ENCODE measurements around the gene FAAP20. TPM values are rescaled to one million over a fixed set of nuclear protein-coding genes. Genes with fewer than 3 reads are reported as not detected.

FAAP20 gene
- total and polyA plus RNA-seq, 9 of the 15 experiments (the other 6 are each of a cell fraction or from before 2014, with no cell fraction given): 0.58 to 143 (median 9.9) TPM

DNA sequence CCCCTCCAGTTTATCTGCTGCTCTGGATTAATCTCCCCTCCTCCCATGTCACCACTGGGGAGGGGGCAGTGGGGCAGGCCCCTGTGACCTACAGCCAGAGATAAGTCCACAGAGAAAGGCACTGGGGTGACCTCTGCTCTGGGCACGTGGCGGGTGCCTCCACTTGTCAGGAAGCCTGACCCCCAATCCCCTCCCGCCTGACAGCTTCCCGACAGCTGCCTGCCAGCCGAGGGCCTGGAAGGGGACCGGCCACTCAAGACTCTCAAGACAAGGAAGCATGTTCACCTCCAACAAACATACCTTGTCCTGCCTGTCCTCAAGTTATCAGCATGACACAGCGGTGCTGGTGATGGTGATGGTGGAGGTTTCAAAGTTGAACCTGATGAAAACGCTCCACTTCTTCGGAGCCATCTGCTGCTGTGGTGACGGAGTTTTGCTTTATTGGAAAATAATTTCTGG lies 3.2 kb upstream of the FAAP20 start (continued):
- TF ChIP-seq NFATC3 (IDR thresholded peaks at IDR 0.05): no peak
- TF ChIP-seq TOE1 (IDR thresholded peaks at IDR 0.05; ENCODE audit: borderline replicate concordance): no peak
- TF ChIP-seq TOE1 (CRISPR knock-in tag; IDR thresholded peaks at IDR 0.05; ENCODE audit: borderline replicate concordance, low read depth): no peak
- TF ChIP-seq ZNF592 (IDR thresholded peaks at IDR 0.05): peak; percentile 97
- 0 out of 2 replicates have a peak, but pooled peaks have one; percentile 31 for TF ChIP-seq ZEB2 (IDR thresholded peaks at IDR 0.05)
- TF ChIP-seq SNRNP70 (optimal IDR thresholded peaks at IDR 0.05; ENCODE audit: low read depth, low read length): no peak
- TF ChIP-seq DPF2 (IDR thresholded peaks at IDR 0.05): peak; percentile 45; the same call in 1 of the 2 replicates
- no peak for TF ChIP-seq HBP1 (CRISPR knock-in tag; IDR thresholded peaks at IDR 0.05)
- TF ChIP-seq KDM2B (CRISPR knock-in tag; IDR thresholded peaks at IDR 0.05): no peak
- no peak for TF ChIP-seq SIN3A (IDR thresholded peaks at IDR 0.05; ENCODE audit: borderline replicate concordance in 2 of 2, control insufficient read depth in 1 of 2, low read depth in 2 of 2, low read length in 2 of 2)
- no peak for TF ChIP-seq HINFP (tag; conservative IDR thresholded peaks at IDR 0.05; ENCODE audit: low read depth)
- 0 out of 2 replicates have a peak, but pooled peaks have one; percentile 21 for TF ChIP-seq ZNF431 (CRISPR knock-in tag; IDR thresholded peaks at IDR 0.05)
- TF ChIP-seq HDAC8 (tag; IDR thresholded peaks at IDR 0.05): no peak
- no peak for TF ChIP-seq PTBP1 (IDR thresholded peaks at IDR 0.05; ENCODE audit: low read depth, low read length)
- TF ChIP-seq NBN (IDR thresholded peaks at IDR 0.05; ENCODE audit: low read depth): no peak
- no peak for TF ChIP-seq MXI1 (IDR thresholded peaks at IDR 0.05; ENCODE audit: low read depth, low read length)
- 0 out of 2 replicates have a peak, but pooled peaks have one; percentile 23 for TF ChIP-seq MAFK (IDR thresholded peaks at IDR 0.05; ENCODE audit: low read length)
- TF ChIP-seq MCM5 (IDR thresholded peaks at IDR 0.05; ENCODE audit: low read depth): no peak
- no peak for TF ChIP-seq BRD9 (IDR thresholded peaks at IDR 0.05; ENCODE audit: low read depth, partially characterized antibody)
- no peak for TF ChIP-seq GATAD2A (IDR thresholded peaks at IDR 0.05)
- TF ChIP-seq NR4A1 (CRISPR knock-in tag; IDR thresholded peaks at IDR 0.05): no peak
- TF ChIP-seq NR4A1 (tag; IDR thresholded peaks at IDR 0.05): peak; percentile 56; the same call in 1 of the 2 replicates
- TF ChIP-seq MCM7 (IDR thresholded peaks at IDR 0.05): no peak
